Kidney capillary endothelial cell (primary cell): ENCODE results near the gene SMARCC2.
A peak's percentile ranks its signal among the peaks of the same experiment; 100 is the strongest.
"Not testable (repeated sequence)": the region's sequence is repeated elsewhere in the genome, so short reads cannot be mapped to it uniquely, and the experiment has no call there.

ENCODE experiments used
- DNase-seq: peaks from one replicate; pipeline ENCODE4 v3.0.0-alpha.2; 2018; ENCODE audit warnings: low spot score

Gene SMARCC2

DNA sequence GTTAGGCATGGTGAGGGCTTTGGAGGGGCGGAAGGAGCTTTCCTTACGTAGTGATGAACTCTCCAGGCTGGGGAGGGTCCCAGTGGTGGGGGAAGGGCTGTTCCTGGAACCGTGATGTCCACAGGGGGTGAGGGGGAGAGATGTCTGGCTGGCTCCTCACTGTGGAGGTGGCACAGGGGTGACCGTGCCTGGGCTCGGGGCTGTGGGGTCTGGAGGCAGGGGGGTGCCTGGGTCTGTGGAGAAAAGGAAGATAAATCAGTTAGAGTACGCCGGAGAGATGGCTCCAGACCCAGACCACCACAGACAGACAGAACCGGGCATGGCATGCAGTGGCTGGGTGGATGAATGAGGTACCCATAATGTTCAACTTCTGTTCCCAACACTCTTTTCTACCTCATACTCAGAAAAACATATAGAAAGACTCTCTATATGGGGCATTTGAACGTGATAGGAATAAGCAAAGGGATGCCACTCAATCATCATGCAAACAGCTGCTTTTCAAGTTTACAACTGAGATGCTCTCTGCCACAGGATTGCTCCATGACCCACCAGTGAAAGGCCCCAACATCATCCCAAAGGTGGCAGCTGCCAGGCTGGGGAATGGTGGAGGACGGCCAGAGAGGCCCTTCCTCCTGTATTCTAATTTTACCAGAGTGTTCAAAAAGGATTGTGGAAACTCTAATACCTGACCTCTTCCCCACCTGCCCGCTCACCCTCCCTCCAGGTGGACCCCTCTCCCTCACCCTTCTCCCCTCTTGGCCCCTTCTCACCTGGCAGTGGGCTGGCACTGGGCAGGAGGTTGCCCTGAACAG is 25.5 kb downstream of the SMARCC2 start:
- DNase-seq: no peak

DNA sequence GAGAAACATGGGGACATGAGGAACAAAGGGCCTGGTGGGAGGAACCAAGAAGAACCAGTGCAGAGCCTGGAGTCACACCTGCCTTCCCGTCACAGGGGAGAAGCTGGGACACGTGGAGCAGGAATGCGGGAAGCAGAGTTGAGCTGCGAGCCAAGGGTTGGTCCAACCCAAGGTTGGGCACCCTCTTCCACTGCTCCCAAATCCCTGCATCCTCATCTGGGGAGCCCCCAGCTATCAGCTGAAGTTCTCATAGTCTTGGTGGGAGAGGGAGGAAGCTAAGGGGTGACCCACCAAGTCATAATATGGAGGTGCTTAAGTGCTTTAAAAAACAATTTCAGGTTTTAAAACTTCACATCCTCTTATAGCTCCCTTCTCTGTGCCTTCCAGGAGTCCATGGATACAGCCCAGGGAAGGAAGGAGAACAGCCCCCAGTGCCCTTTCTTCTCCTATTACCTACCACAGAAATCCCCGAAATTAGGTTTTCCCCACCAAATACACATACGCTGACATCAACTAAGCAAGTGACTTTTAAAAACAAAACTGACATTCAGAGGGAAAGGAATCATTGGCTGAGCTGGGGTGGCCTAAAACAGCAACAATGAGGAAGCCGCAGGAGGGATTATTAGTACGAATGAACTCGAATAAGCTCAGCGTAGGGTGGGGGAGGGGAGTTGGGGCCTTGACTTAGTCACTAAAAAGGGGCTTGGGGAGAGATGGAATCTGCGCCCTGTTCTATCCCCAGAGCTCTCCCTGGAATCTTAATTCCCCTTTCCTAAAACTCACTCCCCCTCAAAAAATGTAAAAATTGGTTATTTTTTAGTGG is 26.6 kb downstream of the SMARCC2 start:
- no peak for DNase-seq

DNA sequence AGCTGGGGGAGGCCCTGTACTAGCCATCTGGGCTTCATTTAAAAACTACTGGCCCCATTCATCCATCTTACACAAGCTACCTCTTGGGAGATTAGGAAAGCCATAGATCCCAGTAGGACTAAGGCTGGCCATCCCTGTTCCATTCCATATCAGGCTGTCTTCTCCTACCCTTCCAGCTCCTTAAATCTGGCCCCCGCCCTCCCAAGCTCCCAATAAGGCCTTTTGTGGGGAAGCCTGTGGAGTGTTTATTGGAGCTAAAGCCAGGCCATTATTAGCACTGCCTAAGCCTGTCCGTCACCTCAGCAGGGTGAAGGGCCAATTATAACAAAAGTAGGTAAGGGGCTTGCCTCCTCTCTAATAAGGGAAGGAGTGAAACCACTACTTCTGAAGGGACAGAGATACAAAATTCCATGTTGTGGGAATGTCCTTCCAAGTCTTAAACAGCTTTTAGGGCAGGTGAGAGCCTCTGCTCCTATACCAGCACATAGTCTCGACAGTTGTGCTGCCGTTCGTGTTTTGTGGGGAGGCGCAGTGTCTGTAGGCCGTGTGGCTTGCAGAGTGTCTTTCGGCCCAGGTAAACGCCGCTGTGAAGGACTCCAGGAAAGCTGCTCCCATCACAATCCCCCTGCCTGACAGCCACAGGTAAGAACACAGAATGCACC is 27.5 kb downstream of the SMARCC2 start:
- no peak for DNase-seq

- DNase-seq: no peak
Measured at GRCh38 chr12:56160894-56161689, 28.2 kb downstream of the SMARCC2 start.

DNA sequence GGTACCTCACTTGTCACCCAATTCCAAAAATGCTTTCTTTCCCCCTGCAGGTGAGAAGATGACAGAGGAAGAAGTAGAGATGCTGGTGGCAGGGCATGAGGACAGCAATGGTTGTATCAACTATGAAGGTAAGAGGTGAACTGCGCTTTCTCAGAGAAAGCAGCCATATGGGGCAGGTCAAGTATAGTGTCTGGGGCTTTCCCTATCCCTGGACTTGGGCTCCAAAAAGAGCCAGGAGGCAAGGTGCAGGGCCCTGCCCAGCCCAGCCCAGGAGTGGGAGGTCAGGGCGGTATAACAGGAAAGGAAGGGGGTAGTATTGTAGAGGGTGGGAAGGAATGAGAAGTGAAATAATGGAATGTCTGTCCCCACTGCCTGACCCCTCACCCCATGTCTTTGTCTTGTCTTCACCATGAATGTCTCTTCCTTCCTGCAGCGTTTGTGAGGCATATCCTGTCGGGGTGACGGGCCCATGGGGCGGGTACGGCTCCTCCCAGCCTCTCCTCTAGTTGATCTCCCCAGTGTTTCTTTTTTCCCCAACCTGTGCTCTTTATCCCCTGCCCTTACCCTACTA is 29.0 kb downstream of the SMARCC2 start:
- peak; percentile 88 for DNase-seq

DNA sequence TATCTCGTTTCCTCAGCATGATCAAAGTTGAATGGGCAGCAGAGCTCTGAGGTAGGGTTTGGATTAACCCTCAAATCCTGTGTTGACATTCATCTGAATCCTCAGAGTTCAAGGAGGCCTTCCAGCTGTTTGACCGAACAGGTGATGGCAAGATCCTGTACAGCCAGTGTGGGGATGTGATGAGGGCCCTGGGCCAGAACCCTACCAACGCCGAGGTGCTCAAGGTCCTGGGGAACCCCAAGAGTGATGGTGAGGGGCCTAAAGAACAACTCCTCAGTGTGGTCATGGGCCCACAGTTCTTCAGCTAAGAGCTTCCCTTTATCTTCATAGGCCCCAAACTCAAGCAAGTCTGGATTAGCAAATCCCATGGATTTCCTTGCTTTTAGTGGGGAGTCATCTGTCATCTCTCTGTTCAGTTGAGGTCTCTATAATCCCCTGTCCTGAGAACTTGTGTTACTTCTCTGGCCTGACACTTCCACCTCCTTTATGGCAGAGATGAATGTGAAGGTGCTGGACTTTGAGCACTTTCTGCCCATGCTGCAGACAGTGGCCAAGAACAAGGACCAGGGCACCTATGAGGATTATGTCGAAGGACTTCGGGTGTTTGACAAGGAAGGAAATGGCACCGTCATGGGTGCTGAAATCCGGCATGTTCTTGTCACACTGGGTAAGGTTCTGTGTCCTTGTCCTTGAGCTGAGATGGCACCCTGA is 29.6 kb downstream of the SMARCC2 start:
- no peak for DNase-seq

DNA sequence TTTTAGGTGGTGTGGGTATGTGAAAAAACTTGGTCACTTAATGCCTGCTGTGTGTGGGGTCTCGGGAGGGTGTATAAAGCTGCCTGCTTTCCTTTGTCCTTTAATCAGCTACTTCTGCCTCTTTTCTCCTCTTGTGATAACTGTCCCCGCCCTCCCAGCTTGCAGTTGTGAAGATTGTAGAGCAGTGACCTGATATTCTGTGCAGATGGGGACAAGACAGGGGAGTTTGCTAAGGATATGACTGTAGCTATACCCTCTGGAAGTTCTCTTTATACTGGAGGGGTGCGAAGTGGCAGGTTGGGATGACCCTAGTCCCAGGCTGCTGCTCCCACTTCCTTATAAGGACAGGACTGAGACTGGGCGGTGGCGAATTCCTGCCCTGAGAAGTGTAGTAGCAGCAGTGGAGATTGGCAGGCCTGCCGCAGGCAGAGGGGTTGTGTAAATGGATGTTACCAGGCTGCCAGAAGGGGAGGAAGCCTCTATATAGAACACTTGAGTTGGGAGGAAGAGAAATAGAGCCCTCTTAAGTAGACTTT is 30.3 kb downstream of the SMARCC2 start:
- DNase-seq: no peak

DNA sequence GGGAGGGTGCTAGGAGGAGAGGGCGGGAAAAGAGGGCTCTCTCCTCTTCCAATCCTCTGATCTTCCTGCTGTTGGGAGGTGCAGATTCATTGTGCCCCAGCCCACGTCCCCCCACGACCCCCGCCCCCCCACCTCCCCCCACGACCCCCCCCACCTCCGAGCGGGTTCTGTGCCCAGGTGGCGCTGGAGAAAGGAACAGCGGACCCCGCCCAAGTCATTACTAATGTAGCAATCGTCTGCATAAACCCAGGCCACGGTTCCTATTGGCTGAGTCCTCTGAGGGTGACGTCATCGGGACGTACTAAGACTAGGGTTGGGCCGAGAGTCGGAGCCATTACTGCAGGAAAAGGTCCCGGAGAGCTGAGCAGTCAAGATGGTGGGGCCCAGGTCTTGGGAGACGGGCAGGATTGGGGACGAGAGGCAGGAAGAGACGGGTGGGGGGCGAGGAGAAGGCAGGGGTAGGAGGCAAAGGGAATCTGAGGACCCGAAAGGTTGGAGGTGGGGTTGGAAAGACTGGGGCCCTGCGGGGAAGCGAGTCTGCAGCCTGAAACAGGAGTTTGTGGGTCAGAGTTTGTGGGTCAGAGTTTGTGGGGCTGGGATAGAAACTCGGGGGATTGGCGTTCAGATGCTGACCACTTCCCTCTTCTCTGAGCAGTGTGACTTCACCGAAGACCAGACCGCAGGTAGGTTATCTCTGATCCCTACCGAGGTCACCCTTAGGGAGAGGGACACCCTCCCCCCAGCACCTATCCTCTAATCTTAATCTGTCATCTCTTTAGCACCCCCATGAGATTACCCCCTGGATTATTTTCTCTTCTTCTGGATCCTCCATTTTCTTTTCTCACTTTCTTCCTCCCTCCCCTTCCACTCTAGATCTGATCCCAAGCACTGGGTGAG is 31.0 kb downstream of the SMARCC2 start, which contains the start of gene MYL6:
TSS of gene MYL6 (plus strand) at position 331 of the 897 bp plus-strand sequence. CDS start at position 374, 43 bp downstream.
- peak; percentile 93 for DNase-seq

GRCh38 chr12:56157201-56158028 is 31.9 kb downstream of the SMARCC2 start:
- peak; percentile 80 for DNase-seq

- DNase-seq: not testable (repeated sequence)
Measured at GRCh38 chr12:56156464-56157200, 32.7 kb downstream of the SMARCC2 start.

- no peak for DNase-seq
Measured at GRCh38 chr12:56155256-56155845, 33.9 kb downstream of the SMARCC2 start.

- DNase-seq: no peak
Measured at GRCh38 chr12:56154818-56155217, 34.5 kb downstream of the SMARCC2 start.

GRCh38 chr12:56154246-56154771 is 35.0 kb downstream of the SMARCC2 start:
- no peak for DNase-seq

DNA sequence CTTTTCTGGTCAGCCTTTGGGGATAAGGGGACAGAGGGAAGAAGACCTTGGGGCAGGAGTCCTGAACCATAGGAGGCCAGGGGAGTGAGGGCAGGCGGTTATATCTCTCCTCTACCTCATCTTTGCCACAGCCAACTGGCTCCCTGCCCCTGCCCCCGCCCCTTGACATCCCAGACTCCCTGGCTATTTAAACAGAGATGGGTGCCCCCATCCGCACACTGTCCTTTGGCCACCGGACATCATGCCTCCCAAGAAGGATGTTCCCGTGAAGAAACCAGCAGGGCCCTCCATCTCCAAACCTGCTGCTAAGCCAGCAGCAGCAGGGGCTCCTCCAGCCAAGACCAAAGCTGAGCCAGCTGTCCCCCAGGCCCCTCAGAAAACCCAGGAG is 35.6 kb downstream of the SMARCC2 start:
- no peak for DNase-seq

GRCh38 chr12:56152756-56153677 is 36.3 kb downstream of the SMARCC2 start:
- DNase-seq: no peak
